ENCODE results near the gene PABPC1L. TPM values are rescaled to one million over a fixed set of nuclear protein-coding genes. Genes with fewer than 3 reads are reported as not detected.

Gene PABPC1L
- total and polyA plus RNA-seq, 2 of the 13 experiments (the other 11 are each of a cell fraction or from before 2014, with no cell fraction given) = 30.8 to 252 TPM

- TF ChIP-seq E2F5 (CRISPR knock-in tag; conservative IDR thresholded peaks at IDR 0.05) = no peak
- TF ChIP-seq SCMH1 (CRISPR knock-in tag; IDR thresholded peaks at IDR 0.05; ENCODE audit: borderline replicate concordance) = no peak
- TF ChIP-seq ZNF263 (CRISPR knock-in tag; IDR thresholded peaks at IDR 0.05) = peak; percentile 67
- no peak for TF ChIP-seq CENPX (CRISPR knock-in tag; IDR thresholded peaks at IDR 0.05)
- 0 out of 2 replicates have a peak, but pooled peaks have one; percentile 10 for TF ChIP-seq ZBTB33 (CRISPR knock-in tag; IDR thresholded peaks at IDR 0.05)
- no peak for TF ChIP-seq ZNF530 (CRISPR knock-in tag; IDR thresholded peaks at IDR 0.05; ENCODE audit: low read depth)
- peak; percentile 95 for TF ChIP-seq ZNF556 (CRISPR knock-in tag; IDR thresholded peaks at IDR 0.05; ENCODE audit: borderline replicate concordance)
- no peak for TF ChIP-seq ZBTB37 (CRISPR knock-in tag; IDR thresholded peaks at IDR 0.05)
- TF ChIP-seq ETS1 (CRISPR knock-in tag; IDR thresholded peaks at IDR 0.05) = 0 out of 2 replicates have a peak, but pooled peaks have one; percentile 43
- TF ChIP-seq CREM (IDR thresholded peaks at IDR 0.05) = no peak
- TF ChIP-seq CREM (CRISPR knock-in tag; IDR thresholded peaks at IDR 0.05) = no peak
- TF ChIP-seq KLF13 (CRISPR knock-in tag; IDR thresholded peaks at IDR 0.05) = no peak
- peak; percentile 57; the same call in 1 of the 2 replicates for TF ChIP-seq KMT2A (CRISPR knock-in tag; IDR thresholded peaks at IDR 0.05)
- peak; percentile 19; the same call in 1 of the 2 replicates for TF ChIP-seq RFX3 (CRISPR knock-in tag; IDR thresholded peaks at IDR 0.05)
- no peak for TF ChIP-seq ZNF570 (CRISPR knock-in tag; IDR thresholded peaks at IDR 0.05; ENCODE audit: borderline replicate concordance)
- no peak for TF ChIP-seq ZNF138 (CRISPR knock-in tag; IDR thresholded peaks at IDR 0.05; ENCODE audit: low read depth)
- no peak for TF ChIP-seq ZNF333 (CRISPR knock-in tag; IDR thresholded peaks at IDR 0.05; ENCODE audit: borderline replicate concordance)
- TF ChIP-seq ZNF879 (CRISPR knock-in tag; IDR thresholded peaks at IDR 0.05) = no peak
- no peak for TF ChIP-seq AGO1 (IDR thresholded peaks at IDR 0.05; ENCODE audit: low read depth, low read length, poor library complexity, severe bottlenecking)
- TF ChIP-seq NFYB (CRISPR knock-in tag; IDR thresholded peaks at IDR 0.05) = peak; percentile 54
- no peak for TF ChIP-seq HHEX (CRISPR knock-in tag; IDR thresholded peaks at IDR 0.05)
- TF ChIP-seq FOXA1 (IDR thresholded peaks at IDR 0.05) = peak; percentile 35; the same call in 1 of the 2 replicates
- no peak for TF ChIP-seq FOXA1 (CRISPR knock-in tag; IDR thresholded peaks at IDR 0.05)
- no peak for TF ChIP-seq GFI1 (CRISPR knock-in tag; IDR thresholded peaks at IDR 0.05; ENCODE audit: borderline replicate concordance)
- TF ChIP-seq TFAP4 (IDR thresholded peaks at IDR 0.05; ENCODE audit: borderline replicate concordance, low read depth) = peak; percentile 48; the same call in 1 of the 2 replicates
- TF ChIP-seq SNAPC2 (CRISPR knock-in tag; IDR thresholded peaks at IDR 0.05) = peak; percentile 54; the same call in 1 of the 2 replicates
These were observed 1.5 kb downstream of the PABPC1L start (continued) for GRCh38 chr20:44911264-44911921.

Data from HepG2 (cell line).